Dedifferentiated amniotic fluid mesenchymal stem cell (primary cell): ENCODE measurements around the gene HOXC13.

Experiments
- DNase-seq: peaks from one replicate; pipeline ENCODE4 v3.0.0-alpha.2; 2016; ENCODE audit errors: extremely low spot score

Gene HOXC13

GRCh38 chr12:53982648-53983567 lies 44.3 kb downstream of the HOXC13 start:
- DNase-seq, result no peak

- no peak for DNase-seq
These were observed 44.9 kb downstream of the HOXC13 start for GRCh38 chr12:53983568-53983949.

GRCh38 chr12:53983950-53984572 lies 45.4 kb downstream of the HOXC13 start:
- DNase-seq, result no peak

- no peak for DNase-seq
These were observed 46.5 kb downstream of the HOXC13 start, which contains the start of gene HOXC10 for GRCh38 chr12:53984901-53985691. TSS of gene HOXC10 (plus strand) at chr12:53985146. CDS start at chr12:53985260, 114 bp downstream.

GRCh38 chr12:53985692-53985993 lies 47.0 kb downstream of the HOXC13 start:
- no peak for DNase-seq

- DNase-seq, result no peak
These were observed 47.5 kb downstream of the HOXC13 start for GRCh38 chr12:53985994-53986685.

GRCh38 chr12:53986686-53987483 lies 48.3 kb downstream of the HOXC13 start:
- no peak for DNase-seq

- DNase-seq, result no peak
These were observed 49.2 kb downstream of the HOXC13 start for GRCh38 chr12:53987787-53988230.

- DNase-seq, result no peak
These were observed 50.1 kb downstream of the HOXC13 start for GRCh38 chr12:53988541-53989226.

GRCh38 chr12:53989227-53990113 lies 50.8 kb downstream of the HOXC13 start:
- DNase-seq, result peak; percentile 22

- no peak for DNase-seq
These were observed 51.9 kb downstream of the HOXC13 start for GRCh38 chr12:53990311-53991076.

- DNase-seq, result no peak
These were observed 52.4 kb downstream of the HOXC13 start for GRCh38 chr12:53991077-53991460.

- no peak for DNase-seq
These were observed 53.8 kb downstream of the HOXC13 start for GRCh38 chr12:53992377-53992889.

GRCh38 chr12:53993162-53994008 lies 54.8 kb downstream of the HOXC13 start:
- no peak for DNase-seq

GRCh38 chr12:53994009-53994263 lies 55.3 kb downstream of the HOXC13 start:
- DNase-seq, result no peak

- no peak for DNase-seq
These were observed 55.8 kb downstream of the HOXC13 start for GRCh38 chr12:53994264-53995001.

GRCh38 chr12:53995002-53995377 lies 56.4 kb downstream of the HOXC13 start:
- DNase-seq, result no peak
